ENCODE data around the gene ANO10.

DNA sequence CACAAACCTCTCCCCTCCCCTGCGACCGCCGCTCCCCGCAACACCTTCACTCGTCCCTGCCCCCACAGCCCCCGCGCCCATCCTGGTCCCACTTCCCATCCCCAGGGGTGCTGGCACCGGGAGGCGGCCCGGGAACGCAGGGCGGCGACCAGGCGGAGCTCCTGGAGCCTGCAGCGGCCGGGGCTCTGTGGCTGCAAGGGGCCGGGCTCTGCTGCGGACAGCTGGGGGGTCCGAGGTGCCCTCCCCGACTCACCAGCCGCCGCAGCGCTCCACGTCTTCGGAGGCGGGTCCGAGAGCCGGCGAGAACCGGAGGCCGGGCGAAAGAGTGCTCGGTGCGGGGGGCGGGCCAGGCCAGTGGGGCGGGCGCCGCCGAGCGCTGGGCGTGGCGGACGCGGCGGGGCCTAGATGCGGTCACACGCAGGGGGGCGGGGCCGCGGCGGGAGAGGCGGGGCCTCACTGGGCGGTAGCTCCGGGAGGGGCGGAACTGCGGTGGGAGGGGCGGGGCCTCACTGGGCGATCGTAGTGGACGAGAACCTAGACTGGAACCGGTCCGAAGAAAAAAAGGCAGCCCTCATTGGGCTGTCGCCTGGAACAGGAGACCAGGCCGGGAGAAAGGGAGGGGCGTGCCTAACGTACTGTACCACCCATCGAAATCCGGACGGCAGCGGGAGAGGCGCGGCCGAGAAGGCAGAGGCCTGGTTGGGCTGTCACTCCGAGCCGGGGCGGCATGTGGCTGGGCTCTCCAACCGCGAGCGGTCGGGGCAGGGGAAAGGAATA lies at the start of gene ANO10:
- no peak for TF ChIP-seq CTCF (IDR thresholded peaks at IDR 0.05)
- TF ChIP-seq POLR2A (IDR thresholded peaks at IDR 0.05) = peak; percentile 58
